ENCODE data around the gene SLC27A4. TPM values are rescaled to one million over a fixed set of nuclear protein-coding genes. Genes with fewer than 3 reads are reported as not detected.
"Not testable (repeated sequence)": the region's sequence is repeated elsewhere in the genome, so short reads cannot be mapped to it uniquely, and the experiment has no call there.

SLC27A4 gene
- total RNA-seq, 1 donor from 2014 or later = 23.9 TPM

DNA sequence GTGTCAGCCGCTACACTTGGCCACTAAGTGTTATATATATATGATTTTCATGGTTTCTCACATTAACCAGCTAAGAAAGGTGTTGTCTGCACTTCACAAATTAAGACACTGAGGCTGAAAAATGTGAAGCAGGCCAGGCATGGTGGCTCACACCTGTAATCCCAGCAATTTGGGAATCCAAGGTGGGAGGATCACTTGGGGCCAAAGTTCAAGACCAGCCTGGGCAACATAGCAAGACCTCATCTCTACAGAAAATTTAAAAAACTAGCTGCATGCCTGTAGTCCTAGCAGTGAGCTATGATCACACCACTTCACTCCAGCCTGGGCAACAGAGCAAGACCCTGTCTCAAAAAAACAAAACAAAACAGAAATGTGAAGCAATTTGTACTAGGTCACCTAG lies 15.9 kb upstream of the SLC27A4 start:
- no peak for DNase-seq

DNA sequence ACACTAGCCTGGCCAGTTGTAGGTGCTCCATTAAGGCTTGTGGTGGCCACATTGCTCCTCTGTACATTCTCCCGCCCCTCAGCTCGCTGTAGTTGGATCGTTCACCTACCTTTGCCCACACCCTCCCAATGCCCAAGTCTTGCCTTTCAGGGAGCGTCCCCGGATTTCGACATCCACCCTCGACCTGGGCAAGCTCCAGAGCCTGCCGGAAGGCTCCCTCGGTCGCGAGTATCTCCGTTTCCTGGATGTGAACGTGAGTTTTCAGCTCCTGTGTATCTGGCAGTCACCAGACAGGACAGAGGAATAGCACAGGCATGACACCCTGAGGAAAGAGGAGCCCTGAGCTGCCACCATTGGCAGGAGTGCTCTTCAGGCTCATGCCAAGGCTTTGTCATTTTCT lies 14.7 kb upstream of the SLC27A4 start:
- DNase-seq = no peak

DNA sequence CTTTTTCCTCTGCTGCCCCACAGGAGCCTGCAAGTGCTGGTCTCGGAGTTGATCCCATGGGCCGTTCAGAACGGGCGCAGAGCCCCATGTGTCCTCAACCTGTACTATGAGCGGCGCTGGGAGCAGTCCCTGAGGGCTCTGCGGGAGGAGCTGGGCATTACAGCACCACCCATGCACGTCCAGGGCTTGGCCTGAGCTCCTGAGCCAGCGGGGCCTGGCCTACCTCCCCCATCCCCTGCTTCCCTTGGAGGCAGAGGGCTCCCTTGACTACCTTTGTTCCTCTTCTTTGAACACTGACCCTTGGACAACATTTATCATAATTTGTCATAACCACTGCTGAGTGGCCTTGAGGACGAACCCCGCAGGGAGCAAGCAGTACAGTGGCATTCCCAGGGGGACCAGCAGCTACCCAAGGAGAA lies 6.9 kb upstream of the SLC27A4 start:
- DNase-seq = no peak

DNA sequence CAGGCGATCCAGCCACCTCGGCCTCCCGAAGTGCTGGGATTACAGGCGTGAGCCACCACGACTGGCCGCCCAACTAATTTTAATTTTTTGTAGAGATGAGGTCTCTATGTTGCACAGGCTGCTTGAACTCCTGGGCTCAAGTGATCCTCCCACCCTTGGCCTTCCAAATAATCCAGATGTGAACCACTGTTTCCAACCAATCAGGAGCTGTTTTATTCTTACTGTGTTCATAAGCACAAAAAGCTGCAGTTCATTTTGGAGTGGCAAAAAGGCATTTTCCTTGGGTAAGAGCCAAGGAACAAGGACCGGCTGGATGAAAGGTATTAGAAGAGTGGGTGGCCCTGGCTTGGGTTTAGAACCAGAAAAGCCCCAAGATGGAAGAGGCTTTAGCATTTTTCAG lies 5.2 kb upstream of the SLC27A4 start:
- DNase-seq = no peak

DNA sequence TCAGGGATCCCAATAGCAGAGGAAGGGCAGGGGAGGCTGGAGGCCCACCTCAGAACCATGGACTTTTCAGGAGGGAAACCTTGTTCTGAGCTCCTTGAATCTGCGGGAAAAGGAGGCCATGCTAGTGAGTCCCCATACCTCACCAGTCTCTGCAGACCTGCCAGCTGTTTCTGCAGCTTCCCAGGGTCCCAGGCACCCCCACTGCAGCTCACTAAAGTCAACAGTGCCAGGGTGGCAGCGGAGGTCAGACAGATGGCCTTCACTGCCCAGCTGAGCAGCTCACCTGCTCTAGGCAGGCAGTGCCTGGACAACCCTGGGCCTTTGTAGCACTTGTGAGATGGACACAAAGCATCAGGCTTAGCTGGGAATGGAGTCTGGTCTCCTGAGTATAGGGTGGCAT lies 4.4 kb upstream of the SLC27A4 start:
- no peak for DNase-seq

DNA sequence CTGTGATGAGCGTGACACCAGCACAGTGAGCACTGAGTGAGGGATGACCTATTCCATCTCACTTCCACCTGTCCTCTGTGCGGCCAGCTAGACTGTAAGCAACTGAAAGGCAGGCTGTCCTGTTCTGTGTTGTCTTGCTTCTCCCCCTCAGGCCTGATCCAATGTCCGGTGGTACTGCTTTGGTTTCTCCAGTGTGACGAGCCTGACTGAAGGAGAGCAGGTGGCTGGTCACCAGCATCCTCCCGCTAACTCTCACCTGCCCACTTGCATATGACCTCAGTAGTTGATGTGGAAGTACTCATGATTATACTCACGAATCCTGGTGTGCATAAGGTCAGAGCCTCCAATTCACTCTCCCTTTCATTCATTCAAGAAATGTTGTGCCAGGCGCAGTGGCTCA lies 2.4 kb upstream of the SLC27A4 start:
- no peak for DNase-seq

DNA sequence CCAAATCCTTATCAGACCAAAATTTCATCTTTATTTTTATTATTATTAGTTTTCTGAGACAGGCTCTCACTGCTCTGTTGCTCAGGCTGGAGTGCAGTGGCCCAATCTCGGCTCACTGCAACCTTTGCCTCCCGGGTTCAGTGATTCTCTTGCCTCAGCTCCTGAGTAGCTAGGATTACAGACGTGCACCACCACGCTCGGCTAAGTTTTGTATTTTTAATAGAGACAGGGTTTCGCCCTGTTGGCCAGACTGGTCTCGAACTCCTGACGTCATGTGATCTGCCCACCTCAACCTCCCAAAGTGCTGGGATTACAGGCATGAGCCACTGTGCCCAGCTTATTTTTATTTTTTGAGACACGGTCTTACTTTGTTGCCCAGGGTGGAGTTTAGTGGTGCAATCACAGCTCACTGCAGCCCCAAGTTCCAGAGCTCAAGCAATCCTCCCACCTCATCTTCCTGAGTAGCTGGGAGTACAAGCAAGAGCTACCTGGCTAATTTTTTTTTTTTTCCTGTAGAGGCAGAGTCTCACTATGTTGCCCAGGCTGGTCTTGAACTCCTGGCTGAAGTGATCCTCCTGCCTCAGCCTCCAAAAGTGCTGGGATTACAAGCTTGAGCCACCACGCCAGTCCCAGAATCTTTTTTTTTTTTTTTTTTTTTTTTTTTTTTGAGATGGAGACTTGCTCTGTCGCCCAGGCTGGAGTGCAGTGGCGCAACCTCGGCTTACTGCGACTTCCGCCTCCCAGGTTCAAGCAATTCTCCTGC lies 1.3 kb upstream of the SLC27A4 start:
- not testable (repeated sequence) for DNase-seq

DNA sequence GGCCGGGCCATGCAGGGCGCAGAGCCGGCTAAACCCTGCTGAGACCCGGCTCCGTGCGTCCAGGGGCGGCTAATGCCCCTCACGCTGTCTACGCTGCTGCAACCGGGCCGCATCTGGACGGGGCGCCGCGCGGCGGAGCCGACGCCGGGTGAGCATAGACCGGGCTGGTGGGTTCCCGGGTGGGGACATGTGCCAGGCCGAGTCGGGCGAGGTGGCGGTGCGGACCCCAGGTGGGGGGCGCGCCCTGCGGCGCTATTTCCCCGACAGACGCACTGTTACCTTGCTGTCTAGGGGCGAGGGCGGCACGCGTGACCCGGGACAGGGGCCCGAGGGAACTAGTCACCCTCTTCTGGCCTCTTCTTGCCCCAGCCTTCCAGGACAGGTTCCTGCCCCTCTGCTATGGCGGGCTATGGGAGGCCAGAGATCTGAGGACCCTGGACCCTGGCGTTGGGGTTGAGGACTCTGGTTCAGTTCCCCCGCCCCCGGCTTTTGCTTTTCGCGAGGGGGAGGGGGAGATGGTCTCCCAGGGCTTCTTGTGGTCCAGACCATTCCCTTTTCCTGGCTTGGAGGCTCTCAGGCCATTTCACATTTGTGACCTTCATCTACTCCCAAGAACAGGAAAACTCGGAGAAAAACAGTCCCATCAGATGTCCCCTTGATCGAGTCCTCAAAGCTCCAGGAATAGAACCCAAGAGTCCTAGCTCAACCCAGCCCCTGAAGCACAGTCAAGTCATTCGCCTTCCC lies 536 bp downstream of the SLC27A4 start:
- no peak for DNase-seq

DNA sequence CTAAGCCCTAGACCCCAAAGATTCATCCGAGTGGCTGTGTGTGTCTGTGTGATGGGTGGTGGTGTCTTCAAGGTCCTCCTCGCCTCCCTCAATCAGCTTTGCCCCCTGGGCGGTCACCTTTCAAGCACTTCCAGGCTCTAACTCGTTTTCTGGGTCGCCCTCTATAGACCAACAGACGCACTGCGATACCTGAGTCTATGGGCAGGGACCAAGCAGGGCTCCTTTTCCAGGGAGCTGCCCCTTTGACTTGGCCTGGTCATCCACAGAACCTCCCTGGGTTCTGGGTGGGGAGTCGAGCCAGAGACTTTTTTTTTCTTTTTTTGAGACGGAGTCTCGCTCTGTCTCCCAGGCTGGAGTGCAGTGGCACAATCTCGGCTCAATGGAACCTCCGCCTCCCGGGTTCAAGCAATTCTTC lies 1.1 kb downstream of the SLC27A4 start:
- DNase-seq = no peak

DNA sequence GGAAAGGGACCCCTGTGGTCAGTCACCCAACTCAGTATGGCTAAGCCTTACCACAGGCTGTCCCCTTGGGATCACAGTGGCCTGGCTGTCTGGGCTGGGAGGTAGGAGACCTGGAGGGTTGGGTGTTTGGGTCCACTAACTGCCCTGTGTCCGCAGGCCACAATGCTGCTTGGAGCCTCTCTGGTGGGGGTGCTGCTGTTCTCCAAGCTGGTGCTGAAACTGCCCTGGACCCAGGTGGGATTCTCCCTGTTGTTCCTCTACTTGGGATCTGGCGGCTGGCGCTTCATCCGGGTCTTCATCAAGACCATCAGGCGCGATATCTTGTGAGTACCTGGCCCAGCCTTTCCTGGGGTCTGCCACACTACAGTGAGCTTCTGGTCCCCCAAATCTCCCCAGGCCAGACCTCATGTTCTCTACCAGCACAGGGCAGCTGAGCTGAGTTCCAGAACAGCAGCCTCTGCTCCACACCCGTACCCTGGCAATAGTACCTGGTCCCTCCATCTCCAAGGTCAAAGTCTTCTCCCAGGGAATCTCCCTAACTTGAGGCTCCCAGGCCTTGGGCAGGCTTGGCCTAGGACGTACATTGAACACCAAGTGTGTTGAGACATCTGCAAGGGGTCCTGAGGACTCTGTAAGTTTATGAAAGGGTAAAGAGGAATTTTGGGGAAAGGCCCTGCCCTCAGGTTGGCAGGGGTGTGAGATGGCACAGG lies 2.8 kb downstream of the SLC27A4 start:
- DNase-seq = no peak

DNA sequence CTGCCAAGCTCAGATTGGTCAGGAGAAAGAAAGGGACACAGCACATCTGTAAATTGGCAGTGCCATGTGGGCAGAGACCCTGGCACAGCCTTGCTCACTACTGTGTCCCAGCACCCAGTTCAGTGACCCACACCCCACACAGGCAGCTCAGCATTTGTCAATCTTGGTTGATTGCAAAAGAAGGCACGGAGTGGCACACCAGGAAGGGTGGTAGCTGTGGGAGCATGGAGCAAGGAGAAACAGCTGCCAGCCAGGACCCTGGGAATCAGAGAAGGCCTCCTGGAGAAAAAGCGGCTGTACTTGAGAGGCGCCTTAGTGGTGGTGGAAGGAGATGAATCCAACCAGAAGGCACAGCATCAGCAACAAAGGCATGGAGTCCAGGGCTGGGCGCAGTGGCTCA lies 3.5 kb downstream of the SLC27A4 start:
- no peak for DNase-seq

DNA sequence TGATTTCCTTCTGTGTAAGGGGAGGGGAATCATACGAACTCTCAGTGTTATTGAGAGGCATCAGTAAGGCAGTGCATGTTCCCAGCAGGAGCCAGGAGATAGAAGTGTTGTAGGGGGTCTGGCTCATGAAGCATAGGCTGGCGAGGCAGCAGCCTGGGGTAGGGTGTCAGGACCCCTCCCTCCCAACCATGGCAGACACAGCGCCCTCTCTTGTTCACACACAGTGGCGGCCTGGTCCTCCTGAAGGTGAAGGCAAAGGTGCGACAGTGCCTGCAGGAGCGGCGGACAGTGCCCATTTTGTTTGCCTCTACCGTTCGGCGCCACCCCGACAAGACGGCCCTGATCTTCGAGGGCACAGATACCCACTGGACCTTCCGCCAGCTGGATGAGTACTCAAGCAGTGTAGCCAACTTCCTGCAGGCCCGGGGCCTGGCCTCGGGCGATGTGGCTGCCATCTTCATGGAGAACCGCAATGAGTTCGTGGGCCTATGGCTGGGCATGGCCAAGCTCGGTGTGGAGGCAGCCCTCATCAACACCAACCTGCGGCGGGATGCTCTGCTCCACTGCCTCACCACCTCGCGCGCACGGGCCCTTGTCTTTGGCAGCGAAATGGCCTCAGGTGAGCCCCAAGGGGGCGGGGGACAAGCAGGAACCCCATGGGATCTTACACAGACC lies 4.7 kb downstream of the SLC27A4 start:
- DNase-seq = no peak

DNA sequence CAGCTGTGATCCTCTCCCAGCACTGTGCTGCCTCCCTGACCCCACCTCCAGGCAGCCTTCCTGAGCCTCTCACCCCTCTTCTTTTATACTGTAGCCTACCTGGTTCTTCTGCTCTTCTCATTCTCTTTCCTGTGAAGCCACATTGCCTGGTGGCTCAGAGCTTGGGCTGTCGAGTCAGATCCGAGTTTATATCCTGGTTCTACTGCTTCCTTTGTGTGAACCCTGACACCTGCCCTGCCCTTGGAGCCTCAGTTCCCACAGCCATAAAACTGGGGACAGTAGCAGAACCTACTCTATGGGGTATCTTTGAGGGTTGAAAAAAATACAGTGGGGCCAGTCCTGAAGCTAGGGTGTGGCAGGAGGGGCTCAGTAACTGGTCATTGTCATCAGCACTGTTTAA lies 8.8 kb downstream of the SLC27A4 start:
- no peak for DNase-seq

DNA sequence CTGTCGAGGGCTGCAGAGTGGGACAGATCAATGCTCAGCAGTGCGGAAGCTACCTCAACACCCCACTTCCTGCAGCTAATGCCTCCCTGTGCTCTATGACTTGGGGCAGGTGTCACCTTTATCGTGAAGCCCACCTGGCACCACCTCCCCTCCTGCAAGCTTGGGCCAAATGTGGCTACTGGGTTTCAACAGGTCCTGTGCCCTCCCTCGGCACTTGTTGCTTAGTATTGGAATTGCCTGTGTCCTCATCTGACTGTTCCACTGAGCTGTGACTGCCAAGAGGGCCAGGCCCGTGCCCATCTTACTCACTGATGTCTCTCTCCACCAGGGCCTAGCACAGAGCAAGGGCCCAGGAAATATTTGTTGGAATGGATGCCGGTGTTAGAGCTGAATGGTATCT lies 9.4 kb downstream of the SLC27A4 start:
- DNase-seq = no peak

DNA sequence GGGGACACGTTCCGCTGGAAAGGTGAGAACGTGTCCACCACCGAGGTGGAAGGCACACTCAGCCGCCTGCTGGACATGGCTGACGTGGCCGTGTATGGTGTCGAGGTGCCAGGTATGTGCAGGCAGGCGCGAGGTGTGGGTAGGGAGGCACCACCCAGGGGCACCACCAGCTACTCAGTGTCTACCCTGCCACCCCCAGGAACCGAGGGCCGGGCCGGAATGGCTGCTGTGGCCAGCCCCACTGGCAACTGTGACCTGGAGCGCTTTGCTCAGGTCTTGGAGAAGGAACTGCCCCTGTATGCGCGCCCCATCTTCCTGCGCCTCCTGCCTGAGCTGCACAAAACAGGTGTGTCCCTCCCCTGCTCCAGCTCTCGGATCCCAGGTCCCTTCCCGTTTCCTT lies 15.1 kb downstream of the SLC27A4 start:
- DNase-seq = no peak

DNA sequence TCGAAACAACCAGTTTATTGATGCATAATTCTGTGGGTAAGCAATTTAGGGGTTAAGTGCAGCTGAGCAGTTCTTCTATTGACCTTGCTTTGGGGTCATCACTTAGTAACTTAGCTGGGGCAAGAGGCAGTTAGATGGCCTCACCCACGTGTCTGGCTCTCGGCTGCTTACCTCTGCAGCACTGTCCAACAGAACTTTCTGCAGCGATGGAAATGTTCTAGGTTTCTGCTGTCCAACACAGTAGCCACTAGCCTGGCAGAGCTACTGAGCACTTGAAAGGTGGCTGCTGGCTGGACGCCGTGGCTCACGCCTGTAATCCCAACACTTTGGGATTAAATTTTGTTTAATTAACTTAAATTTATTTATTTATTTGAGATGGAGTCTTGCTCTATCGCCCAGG lies 17.8 kb downstream of the SLC27A4 start:
- no peak for DNase-seq

DNA sequence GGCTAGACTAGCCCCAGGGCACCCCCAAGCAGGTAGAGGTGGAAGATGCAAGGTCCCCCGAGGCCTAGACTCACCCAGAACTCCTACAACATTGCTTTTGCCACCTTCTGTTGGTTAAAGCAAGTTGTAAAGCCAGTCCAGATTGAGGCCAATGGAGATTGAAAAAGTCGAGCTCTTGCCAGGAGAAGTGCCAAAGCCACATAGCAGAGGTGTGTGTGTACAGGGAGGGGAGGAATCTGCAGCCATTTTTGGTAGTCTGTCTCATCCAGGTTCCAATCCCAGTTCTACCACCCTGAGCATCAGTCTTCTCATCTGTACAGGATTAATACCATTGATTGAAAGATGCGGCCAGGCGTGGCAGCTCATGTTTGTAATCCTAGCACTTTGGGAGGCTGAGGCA lies 18.5 kb downstream of the SLC27A4 start:
- no peak for DNase-seq

DNA sequence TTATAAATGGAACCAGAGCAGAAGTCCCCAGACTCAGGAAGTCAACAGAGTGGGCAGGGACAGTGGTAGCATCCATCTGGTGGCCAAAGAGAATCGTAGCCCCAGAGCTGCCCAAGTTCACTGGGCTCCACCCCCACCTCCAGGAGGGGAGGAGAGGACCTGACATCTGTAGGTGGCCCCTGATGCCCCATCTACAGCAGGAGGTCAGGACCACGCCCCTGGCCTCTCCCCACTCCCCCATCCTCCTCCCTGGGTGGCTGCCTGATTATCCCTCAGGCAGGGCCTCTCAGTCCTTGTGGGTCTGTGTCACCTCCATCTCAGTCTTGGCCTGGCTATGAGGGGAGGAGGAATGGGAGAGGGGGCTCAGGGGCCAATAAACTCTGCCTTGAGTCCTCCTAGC lies 20.5 kb downstream of the SLC27A4 start:
- no peak for DNase-seq

DNA sequence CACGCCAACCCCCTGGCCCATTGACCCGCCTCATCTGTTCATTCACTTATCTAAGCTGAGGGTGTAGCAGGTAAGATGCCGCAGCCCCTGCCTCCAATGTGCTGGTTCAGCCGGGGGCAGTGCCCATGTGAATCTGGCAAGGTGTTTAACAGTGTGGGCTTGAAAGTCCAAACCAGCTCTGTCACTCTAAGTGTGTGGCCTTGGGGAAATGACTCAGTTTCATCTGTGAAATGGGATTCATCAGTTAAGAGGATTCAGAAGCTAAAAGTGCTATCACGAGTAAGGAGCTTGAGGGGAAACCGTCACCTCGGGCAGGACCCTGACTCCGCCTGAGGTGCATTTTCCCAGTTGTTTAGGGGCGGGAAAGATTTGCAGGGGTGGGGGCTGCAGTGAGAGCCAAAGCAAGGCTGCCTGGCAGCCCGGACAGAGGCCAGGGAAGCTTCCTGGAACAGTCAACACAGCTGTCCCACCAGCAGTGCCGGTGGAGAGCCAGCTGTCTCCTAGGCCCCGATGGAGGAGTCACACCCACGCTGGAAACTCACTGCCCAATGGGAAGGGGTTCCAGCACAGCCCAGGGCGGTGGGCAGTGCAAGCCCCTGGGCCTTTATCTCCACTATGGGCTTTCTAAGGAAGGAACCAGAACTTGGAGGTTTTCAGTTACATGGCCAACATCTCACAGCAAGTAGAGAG lies 21.1 kb downstream of the SLC27A4 start:
- no peak for DNase-seq

DNA sequence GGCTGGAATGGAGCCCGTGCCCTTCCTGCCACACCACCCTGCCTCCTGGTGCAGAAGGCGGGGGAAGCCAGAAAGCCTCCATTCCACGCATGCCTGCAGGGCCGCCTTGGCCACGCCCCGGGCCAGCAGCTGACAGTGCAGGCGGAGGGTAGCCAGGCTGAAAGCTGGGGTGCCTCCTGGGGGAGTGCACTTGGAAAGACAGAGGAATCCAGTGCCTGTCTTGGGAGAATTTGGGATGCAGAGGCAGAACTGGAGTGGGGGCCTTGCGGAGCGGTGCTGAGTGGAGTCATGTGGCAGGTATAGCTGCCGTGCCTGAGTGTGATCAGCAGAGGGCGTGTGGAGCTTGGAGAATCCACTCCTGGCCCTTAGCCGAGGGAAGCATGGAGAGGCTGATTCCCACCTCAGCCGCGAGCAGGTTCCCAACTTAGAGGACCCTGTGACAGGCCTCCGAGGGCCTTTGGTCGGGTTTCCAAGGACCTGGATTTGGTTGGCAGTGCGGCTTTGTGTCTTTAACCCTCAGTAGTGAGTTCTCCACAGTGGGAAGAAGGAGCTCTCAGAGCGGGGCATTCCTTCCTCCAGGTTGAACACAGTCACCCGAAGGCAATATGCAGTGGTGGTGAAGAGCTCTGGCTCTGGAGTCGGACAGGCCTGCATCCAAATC lies 21.8 kb downstream of the SLC27A4 start:
- peak; percentile 83 for DNase-seq

DNA sequence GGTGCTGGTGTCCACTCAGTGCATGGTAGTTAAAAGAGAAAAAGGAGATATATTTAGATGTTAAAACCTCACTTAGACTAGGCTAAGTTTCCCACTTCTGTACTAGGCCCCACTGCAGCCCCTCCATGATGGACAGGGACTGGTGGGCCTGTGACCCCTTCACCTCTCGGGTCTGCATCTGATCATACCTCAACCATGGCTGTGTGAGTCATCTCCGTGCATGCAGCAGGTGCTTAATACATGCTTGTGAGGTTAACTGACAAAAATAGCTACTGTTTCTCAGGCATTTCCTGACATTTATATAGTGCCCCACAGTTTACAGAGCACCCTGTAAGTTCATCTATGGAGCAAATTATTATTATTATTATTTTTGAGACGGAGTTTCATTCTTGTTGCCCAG lies 22.4 kb downstream of the SLC27A4 start:
- no peak for DNase-seq

DNA sequence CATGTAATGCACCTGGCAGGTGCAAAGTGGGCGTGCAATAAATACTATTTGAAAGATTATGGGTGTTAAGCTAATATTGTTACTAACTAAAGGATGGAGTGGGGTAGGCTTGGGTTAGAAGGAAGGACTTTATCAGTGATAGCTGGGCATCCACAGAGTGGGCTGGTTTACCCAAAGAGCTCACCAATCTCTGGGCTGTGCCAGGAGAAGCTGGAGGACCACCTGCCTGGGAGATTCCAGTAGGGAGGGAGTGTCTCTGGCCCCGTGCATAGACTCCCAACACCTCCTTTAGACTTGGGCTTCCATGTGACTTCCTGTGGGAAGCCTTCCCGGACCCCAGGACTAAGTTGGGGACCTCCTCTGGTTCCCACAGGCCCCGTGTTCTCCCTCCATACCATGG lies 25.2 kb downstream of the SLC27A4 start:
- DNase-seq = no peak

Measured in occipital lobe (tissue), 2 donors.